A673 (cell line): Measurements from ENCODE around the gene MEI4. TPM values are rescaled to one million over a fixed set of nuclear protein-coding genes. Genes with fewer than 3 reads are reported as not detected.

Source experiments
- BruUV-seq: library from RNA; stranded (reverse); fragments of 400-500 nt; replicated peaks from 2 replicates; lab custom pipeline; 2021; lab: Mats Ljungman, UMichigan
- CTCF ChIA-PET: fragments of 300-600 bp; sonication (Branson Sonifier 250); formaldehyde crosslinking; loops from one replicate; lab custom pipeline; 2022; ENCODE audit warnings: antibody characterized with exemption; lab: Charles Lee
- POLR2A ChIA-PET: fragments of 300-600 bp; sonication (Branson Sonifier 250); formaldehyde crosslinking; loops from one replicate; lab custom pipeline; 2022; ENCODE audit warnings: antibody characterized with exemption; ENCODE audit not compliant: low non-redundant PET; lab: Charles Lee
- DNase-seq: peaks from one replicate; pipeline ENCODE4 v3.0.0-alpha.2; 2015; ENCODE audit warnings: low spot score
- H3K27ac ChIP-seq: fragments of 200-600 bp; sonication (generic); 2 replicates; pipeline ENCODE4 v1.5.1; 2016; ENCODE audit warnings: mixed run types, low read depth, mild to moderate bottlenecking, mixed read lengths, antibody characterized with exemption, low read length; ENCODE audit not compliant: poor library complexity, severe bottlenecking
- H3K27me3 ChIP-seq: fragments of 200-600 bp; sonication (generic); replicated peaks from 2 replicates; pipeline ENCODE4 v1.6.1; 2017; ENCODE audit warnings: mixed run types, low read depth, mild to moderate bottlenecking, mixed read lengths, antibody characterized with exemption, low read length; ENCODE audit not compliant: insufficient read depth, poor library complexity
- H3K36me3 ChIP-seq: fragments of 200-600 bp; sonication (generic); 2 replicates; pipeline ENCODE4 v1.6.1; 2016; ENCODE audit warnings: mixed run types, mild to moderate bottlenecking, mixed read lengths, antibody characterized with exemption, low read length; ENCODE audit not compliant: insufficient read depth, poor library complexity, severe bottlenecking
- H3K4me1 ChIP-seq: fragments of 200-600 bp; sonication (generic); 2 replicates; pipeline ENCODE4 v1.6.1; 2017; ENCODE audit warnings: mixed run types, mild to moderate bottlenecking, mixed read lengths, antibody characterized with exemption, low read length; ENCODE audit not compliant: insufficient read depth, poor library complexity, severe bottlenecking
- H3K4me3 ChIP-seq: fragments of 200-600 bp; sonication (generic); 2 replicates; pipeline ENCODE4 v1.5.1; 2016; ENCODE audit warnings: low read depth, mixed run types, mild to moderate bottlenecking, mixed read lengths, low read length; ENCODE audit not compliant: poor library complexity, severe bottlenecking
- H3K9me3 ChIP-seq: fragments of 200-600 bp; sonication (generic); 2 replicates; pipeline ENCODE4 v1.6.1; 2016; ENCODE audit warnings: mixed run types, low read depth, mild to moderate bottlenecking, mixed read lengths, antibody characterized with exemption, low read length; ENCODE audit not compliant: poor library complexity, severe bottlenecking
- CTCF ChIP-seq: fragments of 300-800, 200-600 bp; sonication (generic); conservative IDR thresholded peaks from 2 replicates; pipeline ENCODE4 v1.5.1; 2017; ENCODE audit warnings: low read depth, mild to moderate bottlenecking, antibody characterized with exemption, low read length, moderate library complexity, mixed read lengths
- EZH2 ChIP-seq: fragments of 200-600 bp; sonication (generic); IDR thresholded peaks from 2 replicates; pipeline ENCODE4 v1.6.1; 2017; ENCODE audit warnings: borderline replicate concordance, low read depth, mild to moderate bottlenecking, mixed read lengths, antibody characterized with exemption, low read length; ENCODE audit not compliant: poor library complexity, severe bottlenecking
- intact Hi-C: fragments of 100-400 bp; cut with micrococcal nuclease; formaldehyde crosslinking; loops from one replicate; pipeline ENCODE4 v1.10.0; 2022; ENCODE audit not compliant: unreplicated experiment
- total RNA-seq: library from RNA; stranded (reverse); gene quantifications from 2 replicates; pipeline ENCODE4 v1.2.3, GENCODE V29; 2021

Gene MEI4
- total RNA-seq, 1 experiment from 2014 or later = not detected

DNA sequence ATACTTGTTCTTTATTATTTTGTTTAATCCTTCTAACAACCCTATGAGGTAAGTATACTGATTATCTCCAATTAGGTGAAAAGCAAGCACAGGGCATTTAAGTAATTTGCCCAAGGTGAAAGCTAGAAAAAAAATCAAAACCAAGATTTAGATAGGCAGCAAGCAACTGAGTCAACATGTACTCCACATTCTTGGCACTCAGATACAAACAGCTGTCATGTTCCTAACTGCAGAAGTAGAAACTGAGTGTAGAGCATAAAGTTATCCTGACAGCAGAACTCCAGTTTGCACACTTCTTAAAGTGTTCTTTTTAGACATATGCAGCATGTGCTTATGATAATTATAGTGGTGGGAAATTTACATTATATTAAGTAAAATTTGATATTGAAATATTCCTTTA lies 278.1 kb downstream of the MEI4 start:
- no TSS peak for BruUV-seq
- no peak for DNase-seq
- Histone ChIP-seq H3K36me3 (no peaks in the 10 kb centered on the region), H3K27me3 (no peaks in the 10 kb centered on the region), H3K4me3 (no peak overlapping the region), H3K4me1 (no peaks in the 10 kb centered on the region), H3K27ac (no peak overlapping the region), H3K9me3 (peaks cover 17% of the 10 kb centered on the region)
- intact Hi-C loops = no loop called here
- ChIA-PET POLR2A (no interaction called here), CTCF (no interaction called here)
- TF ChIP-seq EZH2 (no peak), CTCF (no peak)

DNA sequence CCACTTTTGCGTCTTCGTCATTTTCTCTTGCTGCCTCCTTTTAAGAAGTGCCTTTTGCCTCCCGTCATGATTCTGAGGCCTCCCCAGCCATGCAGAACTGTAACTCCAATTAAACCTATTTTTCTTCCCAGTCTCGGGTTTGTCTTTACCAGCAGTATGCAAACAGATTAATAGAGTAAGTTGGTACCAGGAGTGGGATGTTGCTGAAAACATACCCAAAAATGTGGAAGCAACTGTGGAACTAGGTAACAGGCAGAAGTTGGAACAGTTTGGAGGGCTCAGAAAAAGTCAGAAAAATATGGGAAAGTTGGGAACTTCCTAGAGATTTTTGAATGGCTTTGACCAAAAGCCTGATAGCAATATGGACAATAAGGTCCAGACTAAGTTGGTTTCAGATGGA lies 309.2 kb downstream of the MEI4 start:
- Histone ChIP-seq H3K27me3 (no peaks in the 10 kb centered on the region), H3K36me3 (no peaks in the 10 kb centered on the region), H3K4me1 (no peaks in the 10 kb centered on the region), H3K4me3 (no peak overlapping the region), H3K27ac (no peak overlapping the region), H3K9me3 (peaks cover 31% of the 10 kb centered on the region)
- POLR2A ChIA-PET = no interaction called here
- no peak for DNase-seq
- CTCF ChIA-PET = no interaction called here
- TF ChIP-seq CTCF = no peak
- TF ChIP-seq EZH2 = no peak
- no TSS peak for BruUV-seq
- intact Hi-C loops = no loop called here

DNA sequence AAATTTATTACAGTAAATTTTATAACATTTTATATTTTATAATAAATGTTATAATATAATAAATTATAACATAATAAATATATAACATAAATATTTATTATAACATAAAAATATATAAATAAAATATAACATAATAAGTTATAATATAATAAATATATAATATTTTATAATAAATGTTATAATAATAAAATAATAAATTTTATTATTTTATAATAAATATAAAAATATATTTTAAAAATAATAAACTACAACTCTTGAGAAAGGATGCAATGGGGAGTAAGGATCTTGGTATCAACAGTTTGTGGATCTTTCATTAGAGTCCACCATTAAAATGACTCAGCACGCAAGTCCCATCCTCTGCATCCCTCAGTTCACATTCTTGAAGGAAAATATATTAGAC lies 312.6 kb downstream of the MEI4 start:
- BruUV-seq = no TSS peak
- POLR2A ChIA-PET = no interaction called here

More for the DNA sequence above, 312.6 kb downstream of the MEI4 start:
- Histone ChIP-seq H3K27ac (no peak overlapping the region), H3K4me3 (no peak overlapping the region), H3K9me3 (peaks cover 46% of the 10 kb centered on the region), H3K27me3 (no peaks in the 10 kb centered on the region), H3K36me3 (no peaks in the 10 kb centered on the region), H3K4me1 (no peaks in the 10 kb centered on the region)
- no peak for TF ChIP-seq EZH2
- TF ChIP-seq CTCF = no peak
- CTCF ChIA-PET = no interaction called here
- intact Hi-C loops = no loop called here
- DNase-seq = no peak
